ENCODE data around the gene LRRC8B. TPM values are rescaled to one million over a fixed set of nuclear protein-coding genes. Genes with fewer than 3 reads are reported as not detected.

The LRRC8B gene
- total RNA-seq, 4 donors from 2014 or later = 12.2 to 16.3 (median 13.8) TPM

DNA sequence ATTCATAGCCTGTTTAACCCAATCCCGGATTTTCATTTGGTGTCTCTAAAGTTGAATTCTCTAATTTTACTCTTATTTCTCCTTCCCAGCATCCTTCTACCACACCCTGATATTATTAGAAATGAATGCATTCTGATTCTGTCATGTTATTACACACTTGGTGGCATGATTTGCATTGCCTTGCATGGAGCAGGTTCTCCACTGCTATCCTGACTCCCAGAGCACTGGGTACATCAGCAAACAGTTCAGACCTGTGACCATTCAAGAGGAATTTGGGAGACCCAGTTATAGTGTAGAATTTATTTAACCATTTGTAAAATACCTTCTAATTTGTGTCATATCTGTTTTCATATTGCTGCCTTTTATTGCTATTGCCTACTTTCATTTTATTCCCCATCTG is 2.6 kb downstream of the LRRC8B start:
- TF ChIP-seq, protein P1, sequence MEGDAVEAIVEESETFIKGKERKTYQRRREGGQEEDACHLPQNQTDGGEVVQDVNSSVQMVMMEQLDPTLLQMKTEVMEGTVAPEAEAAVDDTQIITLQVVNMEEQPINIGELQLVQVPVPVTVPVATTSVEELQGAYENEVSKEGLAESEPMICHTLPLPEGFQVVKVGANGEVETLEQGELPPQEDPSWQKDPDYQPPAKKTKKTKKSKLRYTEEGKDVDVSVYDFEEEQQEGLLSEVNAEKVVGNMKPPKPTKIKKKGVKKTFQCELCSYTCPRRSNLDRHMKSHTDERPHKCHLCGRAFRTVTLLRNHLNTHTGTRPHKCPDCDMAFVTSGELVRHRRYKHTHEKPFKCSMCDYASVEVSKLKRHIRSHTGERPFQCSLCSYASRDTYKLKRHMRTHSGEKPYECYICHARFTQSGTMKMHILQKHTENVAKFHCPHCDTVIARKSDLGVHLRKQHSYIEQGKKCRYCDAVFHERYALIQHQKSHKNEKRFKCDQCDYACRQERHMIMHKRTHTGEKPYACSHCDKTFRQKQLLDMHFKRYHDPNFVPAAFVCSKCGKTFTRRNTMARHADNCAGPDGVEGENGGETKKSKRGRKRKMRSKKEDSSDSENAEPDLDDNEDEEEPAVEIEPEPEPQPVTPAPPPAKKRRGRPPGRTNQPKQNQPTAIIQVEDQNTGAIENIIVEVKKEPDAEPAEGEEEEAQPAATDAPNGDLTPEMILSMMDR (IDR thresholded peaks at IDR 0.05; ENCODE audit: low read depth) = no peak

DNA sequence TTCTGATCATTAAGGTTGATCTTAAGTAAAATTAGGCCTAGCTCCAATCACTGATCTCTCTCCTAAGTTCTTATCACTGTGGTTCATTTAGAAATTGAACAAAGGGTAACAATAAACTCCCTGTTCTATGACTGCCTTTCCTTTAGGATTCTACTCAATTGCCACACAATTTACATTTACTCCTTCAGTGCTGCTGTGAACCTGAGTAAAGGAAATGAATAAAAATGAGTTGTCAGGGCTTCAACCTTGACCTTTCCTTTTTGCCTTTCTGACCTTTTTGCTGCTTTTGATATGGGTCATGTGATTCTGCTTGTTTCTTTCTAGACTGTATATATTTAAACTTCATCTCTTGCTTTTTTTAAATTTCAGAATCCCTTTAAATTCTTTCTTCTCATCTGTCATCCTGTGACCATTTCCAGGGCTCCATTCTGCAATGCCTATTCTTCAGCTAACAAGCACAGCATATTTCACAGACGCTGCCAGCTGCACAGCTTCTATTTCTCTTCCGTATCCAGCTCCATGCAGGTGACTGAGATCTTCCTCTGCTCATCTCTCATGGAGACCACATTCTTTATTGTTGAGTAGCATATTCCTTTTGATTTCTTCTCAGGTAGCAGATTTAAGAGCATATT is 3.2 kb downstream of the LRRC8B start:
- TF ChIP-seq, protein P1 (IDR thresholded peaks at IDR 0.05; ENCODE audit: low read depth) = no peak

DNA sequence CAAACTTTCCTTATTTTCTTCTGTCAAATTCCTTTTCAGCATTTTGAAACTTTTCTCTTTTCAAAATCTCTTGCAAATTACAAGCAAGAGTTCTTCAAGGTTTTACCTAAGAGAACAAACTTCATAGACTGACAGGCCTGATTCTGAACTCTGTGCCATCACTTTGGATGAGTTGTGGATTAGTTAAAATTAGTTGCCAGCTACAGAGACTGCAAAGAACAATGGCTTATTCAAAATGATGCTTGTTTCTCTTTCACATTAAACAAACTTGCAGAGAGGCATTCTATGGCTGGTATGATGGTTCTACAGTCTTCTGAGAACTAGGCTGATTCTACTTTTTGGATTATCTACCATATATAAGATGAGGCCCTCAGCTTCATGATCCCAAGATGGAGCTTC is 3.8 kb downstream of the LRRC8B start:
- TF ChIP-seq, protein P1 (IDR thresholded peaks at IDR 0.05; ENCODE audit: low read depth) = no peak

DNA sequence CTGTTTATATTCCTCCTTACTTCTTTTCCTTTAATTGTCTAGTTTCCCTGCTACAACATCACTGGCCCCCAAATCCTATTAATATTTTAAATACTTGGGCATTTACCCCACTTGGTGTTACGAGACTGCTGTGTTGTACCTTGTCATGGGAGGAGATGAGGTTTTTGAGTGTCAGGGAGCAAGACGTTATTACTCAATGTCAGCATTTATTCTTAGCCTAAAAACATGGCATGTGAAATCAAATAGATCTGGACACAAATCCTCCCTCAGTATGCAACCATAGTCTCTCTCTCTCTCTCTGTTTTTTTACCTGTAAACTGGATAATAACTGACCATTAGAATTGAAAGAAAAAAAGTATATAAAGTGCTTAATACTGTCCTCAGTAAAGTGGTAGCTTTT is 4.6 kb downstream of the LRRC8B start:
- TF ChIP-seq, protein P1 (IDR thresholded peaks at IDR 0.05; ENCODE audit: low read depth) = no peak

DNA sequence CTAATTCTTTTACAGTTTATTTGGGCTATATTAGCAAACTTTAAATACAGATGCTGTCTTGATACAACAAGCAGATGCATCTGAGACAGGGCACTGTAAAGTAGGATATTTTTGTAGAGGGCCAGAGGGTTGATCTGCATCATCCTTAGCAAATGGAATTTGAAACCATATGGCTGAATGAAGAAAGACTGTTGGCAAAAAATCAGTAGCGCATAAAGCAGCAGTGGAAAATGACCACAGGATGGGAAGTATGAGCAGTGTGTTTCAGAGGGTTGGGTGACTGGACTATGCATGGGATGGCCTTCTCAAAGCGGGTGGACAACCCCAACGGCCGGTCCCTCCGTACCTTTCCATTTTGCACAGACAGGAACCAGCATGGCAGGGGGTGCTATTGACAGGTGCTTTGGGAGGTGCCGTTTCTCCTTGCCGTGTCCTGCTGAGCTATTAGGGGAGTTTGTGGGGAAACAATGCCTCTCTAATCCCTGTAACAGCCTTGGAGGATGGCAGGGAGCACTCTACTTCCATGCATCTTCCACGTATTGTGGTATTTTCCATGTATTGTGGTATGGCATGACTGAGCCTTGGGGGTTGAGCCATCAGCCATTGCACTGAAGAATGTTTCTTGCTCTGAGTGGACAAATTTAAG is 5.9 kb downstream of the LRRC8B start:
- TF ChIP-seq, protein P1 (IDR thresholded peaks at IDR 0.05; ENCODE audit: low read depth) = no peak

DNA sequence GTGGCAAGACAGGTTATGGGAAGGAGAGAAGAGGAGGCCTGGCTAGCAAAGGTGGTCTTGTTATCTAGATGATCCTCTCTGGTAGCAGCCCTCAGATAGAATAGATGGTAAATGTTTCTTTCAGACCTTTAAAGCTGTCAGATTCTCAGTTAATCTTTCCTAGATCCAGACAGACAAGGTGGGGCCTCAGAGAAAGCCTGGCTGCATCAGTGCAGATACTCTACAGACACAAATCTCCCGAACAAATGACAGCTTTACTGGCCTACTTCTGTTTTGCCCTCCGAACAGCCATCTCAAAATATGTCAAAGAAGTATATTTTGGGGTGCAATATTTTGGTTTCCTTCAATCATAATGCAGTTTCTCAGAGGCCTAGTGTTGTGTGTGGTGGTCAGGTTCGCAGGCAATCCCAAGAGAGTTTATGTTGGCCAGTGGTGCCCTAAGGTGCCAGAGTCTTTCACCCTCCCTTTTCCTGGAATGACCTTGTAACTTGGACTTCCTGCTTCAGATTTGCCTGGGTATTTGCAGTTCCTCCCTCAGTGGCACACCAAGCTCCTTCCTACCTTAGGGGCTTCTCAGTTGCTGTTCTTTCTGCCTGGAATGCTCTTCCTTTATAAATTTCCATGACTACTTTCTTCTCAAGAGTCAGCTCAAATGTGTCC is 7.0 kb downstream of the LRRC8B start:
- TF ChIP-seq, protein P1 (IDR thresholded peaks at IDR 0.05; ENCODE audit: low read depth) = no peak

DNA sequence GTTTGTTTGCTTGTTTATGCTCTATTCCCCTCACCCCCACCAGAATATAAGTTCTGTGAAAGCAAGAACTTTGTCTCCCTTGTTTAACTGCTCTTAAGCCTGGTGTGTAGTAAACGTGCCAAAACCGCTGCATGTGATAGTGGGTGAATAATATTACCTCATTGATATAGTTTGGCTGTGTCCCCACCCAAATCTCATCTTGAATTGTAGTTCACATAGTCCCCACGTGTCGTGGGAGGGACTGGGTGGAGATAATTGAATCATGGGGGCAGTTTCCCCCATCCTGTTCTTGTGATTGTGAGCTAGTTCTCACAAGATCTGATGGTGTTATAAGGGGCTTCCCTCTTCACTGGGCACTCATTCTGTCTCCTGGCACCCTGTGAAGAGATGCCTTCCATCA is 7.6 kb downstream of the LRRC8B start:
- TF ChIP-seq, protein P1 (IDR thresholded peaks at IDR 0.05; ENCODE audit: low read depth) = no peak

Measured in subcutaneous adipose tissue (tissue), 4 donors.